ENCODE data around the gene KCNJ15.
"Not testable (repeated sequence)": the region's sequence is repeated elsewhere in the genome, so short reads cannot be mapped to it uniquely, and the experiment has no call there.

KCNJ15 gene

GRCh38 chr21:38223893-38224540 is 32.8 kb upstream of the KCNJ15 start:
- no peak for TF ChIP-seq CTCF (conservative IDR thresholded peaks at IDR 0.05; ENCODE audit: low read depth, low read length)
- H3K4me3 ChIP-seq (ENCODE audit: low read length): no peak overlapping the region
- DNase-seq (ENCODE audit: low read depth): no peak

DNA sequence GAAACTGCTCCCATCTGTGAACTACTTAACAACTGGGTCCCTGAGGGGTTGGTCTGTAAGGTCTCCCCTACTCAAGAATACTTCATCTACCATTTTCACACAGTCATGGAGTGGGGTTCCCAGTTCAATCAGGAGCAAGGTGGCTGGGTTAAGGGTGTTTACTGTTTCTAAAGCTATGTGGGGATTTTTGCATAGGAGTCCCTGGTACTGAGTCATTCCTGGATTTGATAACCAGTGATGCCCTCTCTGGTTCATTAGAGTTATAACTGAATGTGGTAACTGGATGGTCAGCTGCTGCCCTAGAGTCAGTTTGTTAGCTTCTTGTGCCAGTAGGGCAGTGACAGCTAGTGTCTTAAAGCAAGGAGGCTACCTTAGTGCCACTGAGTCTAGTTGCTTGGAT is 29.4 kb upstream of the KCNJ15 start:
- no peak for DNase-seq (ENCODE audit: low read depth)
- no peak overlapping the region for H3K4me3 ChIP-seq (ENCODE audit: low read length)
- no peak for TF ChIP-seq CTCF (conservative IDR thresholded peaks at IDR 0.05; ENCODE audit: low read depth, low read length)

GRCh38 chr21:38228115-38228514 is 28.7 kb upstream of the KCNJ15 start:
- DNase-seq (ENCODE audit: low read depth): no peak
- TF ChIP-seq CTCF (conservative IDR thresholded peaks at IDR 0.05; ENCODE audit: low read depth, low read length): no peak
- H3K4me3 ChIP-seq (ENCODE audit: low read length): no peak overlapping the region

- no peak for DNase-seq (ENCODE audit: low read depth)
- no peak for TF ChIP-seq CTCF (conservative IDR thresholded peaks at IDR 0.05; ENCODE audit: low read depth, low read length)
- H3K4me3 ChIP-seq (ENCODE audit: low read length): no peak overlapping the region
Observed at GRCh38 chr21:38228537-38228936, 28.3 kb upstream of the KCNJ15 start.

DNA sequence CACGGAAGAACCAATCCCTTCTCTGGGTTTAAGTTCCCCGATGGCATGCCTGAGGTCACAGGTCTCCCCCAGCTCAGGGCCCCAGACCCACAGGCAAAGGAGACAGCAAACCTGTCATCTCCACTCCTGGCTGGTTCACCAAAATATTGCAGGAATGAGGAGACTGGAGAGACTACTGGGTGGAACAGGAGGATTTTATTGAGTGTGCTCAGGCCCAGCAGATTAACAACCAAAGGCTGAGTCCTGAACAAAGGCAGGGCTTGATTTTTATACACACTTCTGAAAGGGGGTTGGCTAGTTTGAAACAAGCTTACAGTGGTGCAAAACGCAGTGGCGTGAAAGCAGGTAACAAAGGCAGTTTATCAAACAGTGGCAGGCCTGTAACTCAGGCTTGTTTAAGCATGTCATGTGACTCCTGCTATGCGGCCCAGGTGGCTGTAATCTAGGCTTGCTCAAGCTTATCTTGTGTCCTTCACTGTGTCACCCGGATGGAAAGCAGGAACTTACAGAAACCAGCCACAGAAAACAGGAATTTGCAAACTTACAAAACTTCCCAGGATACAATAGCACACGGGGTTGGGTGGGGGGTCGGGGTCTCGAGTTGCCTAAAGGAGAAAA is 27.4 kb upstream of the KCNJ15 start:
- no peak overlapping the region for H3K4me3 ChIP-seq (ENCODE audit: low read length)
- no peak for TF ChIP-seq CTCF (conservative IDR thresholded peaks at IDR 0.05; ENCODE audit: low read depth, low read length)
- DNase-seq (ENCODE audit: low read depth): no peak

DNA sequence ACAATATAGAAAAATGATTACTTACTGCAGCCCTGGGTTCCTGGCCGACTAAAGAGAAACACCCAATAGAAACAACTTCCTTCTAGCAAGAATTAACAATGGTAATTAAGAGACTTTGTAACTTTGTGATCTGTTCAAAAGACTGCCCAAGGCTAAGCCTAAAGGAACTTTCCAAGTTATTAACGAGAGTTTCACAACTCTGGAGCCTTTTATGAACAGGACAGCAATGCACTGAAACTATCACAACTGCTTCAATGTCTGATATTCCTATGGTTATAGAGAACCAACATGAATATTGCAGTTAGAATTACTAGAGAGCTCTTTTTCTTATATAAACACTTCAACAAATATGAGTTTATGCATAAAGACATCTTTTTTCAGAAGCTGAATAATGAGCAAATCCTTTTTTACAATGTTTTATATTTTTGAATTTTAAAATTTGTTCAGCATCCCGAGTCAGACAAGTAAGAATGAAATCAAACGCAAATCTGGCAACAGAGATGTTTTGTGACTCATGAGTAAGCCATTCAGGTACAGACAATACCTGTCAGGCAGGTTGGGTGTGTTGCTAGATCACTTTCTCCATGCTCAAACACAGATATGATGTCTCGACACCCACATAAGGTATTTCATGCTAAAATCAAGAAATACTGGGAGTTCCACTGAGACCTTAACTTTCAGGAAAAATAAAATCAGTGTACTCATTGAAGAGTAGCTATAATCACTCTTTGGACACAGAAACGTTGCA is 22.2 kb upstream of the KCNJ15 start:
- no peak for TF ChIP-seq CTCF (conservative IDR thresholded peaks at IDR 0.05; ENCODE audit: low read depth, low read length)
- DNase-seq (ENCODE audit: low read depth): no peak
- no peak overlapping the region for H3K4me3 ChIP-seq (ENCODE audit: low read length)

DNA sequence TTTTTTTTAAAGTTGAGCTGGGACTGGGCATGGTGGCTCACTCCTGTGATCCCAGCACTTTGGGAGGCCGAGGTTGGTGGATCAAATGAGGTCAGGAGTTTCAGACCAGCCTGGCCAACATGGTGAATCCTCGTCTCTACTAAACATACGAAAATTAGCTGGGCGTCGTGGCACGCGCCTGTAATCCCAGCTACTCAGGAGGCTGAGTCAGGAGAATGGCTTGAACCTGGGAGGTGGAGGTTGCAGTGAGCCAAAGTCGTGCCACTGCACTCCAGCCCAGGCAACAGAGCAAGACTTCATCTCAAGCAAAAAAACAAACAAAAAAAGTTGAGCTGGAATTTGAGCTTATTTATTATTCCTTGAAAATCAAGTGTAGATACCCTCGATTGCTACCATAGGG is 21.5 kb upstream of the KCNJ15 start:
- H3K4me3 ChIP-seq (ENCODE audit: low read length); DNase-seq (ENCODE audit: low read depth): not testable (repeated sequence)

Data from retinal pigment epithelial cell (primary cell).